ENCODE data around the gene LTBP1. TPM values are rescaled to one million over a fixed set of nuclear protein-coding genes. Genes with fewer than 3 reads are reported as not detected.

Gene LTBP1
- total RNA-seq, 3 donors from 2014 or later = 14.3 to 38.4 (median 33.6) TPM

DNA sequence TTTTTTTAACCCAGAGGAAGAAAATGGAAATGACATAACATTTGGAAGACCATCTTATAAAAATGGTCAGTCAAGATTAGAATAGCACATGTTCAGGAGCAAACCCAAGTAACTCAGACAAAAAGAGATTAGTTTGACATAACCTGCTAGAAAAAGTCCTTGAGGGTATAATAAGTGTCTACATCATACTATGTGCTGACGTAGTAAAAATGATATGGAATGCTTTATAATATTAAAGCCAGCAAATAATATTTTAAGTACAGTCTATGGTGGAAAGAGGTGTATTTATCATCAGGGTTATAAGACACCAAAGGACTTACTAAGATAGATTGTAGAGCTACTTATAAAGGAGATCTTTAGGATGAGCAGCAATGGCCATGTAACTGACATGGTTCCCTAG is 169.0 kb downstream of the LTBP1 start:
- TF ChIP-seq CTCF (IDR thresholded peaks at IDR 0.05) = no peak
- H3K36me3 ChIP-seq (ENCODE audit: low read depth) = no peaks in the 10 kb centered on the region
- no peaks in the 10 kb centered on the region for H3K4me1 ChIP-seq (ENCODE audit: low read depth)
- ATAC-seq = no peak
- H3K9me3 ChIP-seq = no peaks in the 10 kb centered on the region
- no peak for DNase-seq
- intact Hi-C loops (cut with DNase I, micrococcal nuclease) = no loop called here
- H3K4me3 ChIP-seq = no peak overlapping the region

- Histone ChIP-seq H3K36me3 (ENCODE audit: low read depth) (no peaks in the 10 kb centered on the region), H3K9me3 (no peaks in the 10 kb centered on the region), H3K4me3 (no peak overlapping the region), H3K4me1 (ENCODE audit: low read depth) (no peaks in the 10 kb centered on the region)
- intact Hi-C loops (cut with DNase I, micrococcal nuclease) = no loop called here
- ATAC-seq (no peak), DNase-seq (no peak)
- TF ChIP-seq CTCF (IDR thresholded peaks at IDR 0.05) = no peak
Measured at GRCh38 chr2:33116799-33117198, 170.0 kb downstream of the LTBP1 start.

- no peak for TF ChIP-seq CTCF (IDR thresholded peaks at IDR 0.05)
- intact Hi-C loops (cut with DNase I, micrococcal nuclease) = no loop called here
- H3K36me3 ChIP-seq (ENCODE audit: low read depth) = no peaks in the 10 kb centered on the region
- no peaks in the 10 kb centered on the region for H3K9me3 ChIP-seq
- no peak for DNase-seq
- no peak overlapping the region for H3K4me3 ChIP-seq
- H3K4me1 ChIP-seq (ENCODE audit: low read depth) = no peaks in the 10 kb centered on the region
- no peak for ATAC-seq
Measured at GRCh38 chr2:33118651-33119050, 171.9 kb downstream of the LTBP1 start.

DNA sequence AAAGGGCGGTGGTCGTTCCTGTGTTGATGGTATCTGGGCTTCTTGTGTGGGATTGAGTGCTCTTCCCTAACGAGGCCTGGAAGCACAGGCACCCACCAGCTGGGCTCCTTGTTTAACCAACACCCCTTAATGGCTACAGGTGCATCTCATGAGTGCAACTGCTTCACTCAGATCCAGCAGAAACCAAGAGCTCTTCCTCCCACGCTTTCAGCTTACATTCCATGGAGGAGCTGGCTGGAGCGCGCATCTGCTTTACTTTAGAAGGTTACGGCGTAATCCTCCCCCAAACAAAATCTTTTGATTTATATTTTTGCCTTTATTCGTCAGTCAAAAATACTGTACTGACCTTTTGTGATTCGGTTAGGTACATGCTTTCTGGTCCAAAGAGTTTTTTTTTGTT is 174.7 kb downstream of the LTBP1 start:
- H3K9me3 ChIP-seq = no peaks in the 10 kb centered on the region
- ATAC-seq (no peak), DNase-seq (no peak)
- intact Hi-C loops (cut with DNase I, micrococcal nuclease) = no loop called here
- no peaks in the 10 kb centered on the region for H3K36me3 ChIP-seq (ENCODE audit: low read depth)
- no peaks in the 10 kb centered on the region for H3K4me1 ChIP-seq (ENCODE audit: low read depth)
- no peak for TF ChIP-seq CTCF (IDR thresholded peaks at IDR 0.05)
- no peak overlapping the region for H3K4me3 ChIP-seq

- no peak for DNase-seq
- no peaks in the 10 kb centered on the region for H3K36me3 ChIP-seq (ENCODE audit: low read depth)
- H3K4me1 ChIP-seq (ENCODE audit: low read depth) = no peaks in the 10 kb centered on the region
- TF ChIP-seq CTCF (IDR thresholded peaks at IDR 0.05) = no peak
- intact Hi-C loops (cut with DNase I, micrococcal nuclease) = no loop called here
- no peak for ATAC-seq
- no peaks in the 10 kb centered on the region for H3K9me3 ChIP-seq
- H3K4me3 ChIP-seq = no peak overlapping the region
Measured at GRCh38 chr2:33121925-33122324, 175.2 kb downstream of the LTBP1 start.

- H3K4me3 ChIP-seq = no peak overlapping the region
- no peak for ATAC-seq
- no peaks in the 10 kb centered on the region for H3K9me3 ChIP-seq
- TF ChIP-seq CTCF (IDR thresholded peaks at IDR 0.05) = no peak
- no peak for DNase-seq
- no peaks in the 10 kb centered on the region for H3K4me1 ChIP-seq (ENCODE audit: low read depth)
- intact Hi-C loops (cut with DNase I, micrococcal nuclease) = no loop called here
- no peaks in the 10 kb centered on the region for H3K36me3 ChIP-seq (ENCODE audit: low read depth)
Measured at GRCh38 chr2:33122726-33123125, 176.0 kb downstream of the LTBP1 start.

Data from mucosa of descending colon (tissue), 3 donors.